ENCODE data around the gene ZFP92.

The ZFP92 gene

GRCh38 chrX:153441296-153441695 is 30.0 kb downstream of the ZFP92 start:
- no peak for DNase-seq

GRCh38 chrX:153441981-153442380 is 30.7 kb downstream of the ZFP92 start:
- no peak for DNase-seq

- DNase-seq = no peak
These were observed 31.2 kb downstream of the ZFP92 start for GRCh38 chrX:153442463-153442862.

DNA sequence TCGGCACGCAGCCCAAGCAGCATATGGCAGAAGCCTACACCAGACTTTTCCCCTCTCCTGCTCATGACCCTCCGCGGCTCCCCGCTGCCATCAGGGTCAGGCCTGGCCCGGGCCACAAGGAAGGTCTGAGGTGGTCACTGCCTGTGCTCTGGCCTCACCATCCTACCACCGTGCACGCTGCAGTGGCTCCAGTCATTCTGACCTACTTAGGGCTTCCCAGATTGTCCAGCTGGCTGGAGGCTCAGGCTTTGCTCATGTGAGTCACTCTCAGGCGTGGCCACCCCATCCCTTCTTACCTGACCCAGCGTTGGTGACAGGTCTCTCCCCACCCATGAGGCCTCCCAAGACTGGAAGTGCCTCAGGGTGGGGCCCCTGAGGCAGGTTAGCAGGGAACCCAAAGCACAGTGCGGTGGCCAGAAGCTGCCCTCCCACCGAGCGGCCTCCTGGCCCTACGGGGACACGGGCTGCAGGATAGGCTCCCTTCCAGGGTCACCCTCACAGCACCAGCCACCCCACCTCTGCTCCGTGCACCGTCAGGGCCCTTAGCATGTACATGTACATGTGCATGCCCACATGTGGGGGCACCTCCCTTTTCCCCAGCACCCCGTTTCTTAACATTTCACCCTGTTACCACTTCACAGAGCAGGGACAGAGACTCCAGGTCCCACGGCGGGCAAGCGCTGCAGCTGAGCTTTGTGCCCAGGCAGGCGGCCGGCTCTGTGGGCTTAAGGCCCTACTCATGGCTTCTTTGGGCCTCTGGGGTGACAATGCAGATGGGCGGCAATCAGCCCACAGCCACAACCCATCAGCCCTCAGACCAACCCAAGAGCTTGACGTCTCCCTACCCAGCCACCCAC is 32.4 kb downstream of the ZFP92 start:
- no peak for DNase-seq

DNA sequence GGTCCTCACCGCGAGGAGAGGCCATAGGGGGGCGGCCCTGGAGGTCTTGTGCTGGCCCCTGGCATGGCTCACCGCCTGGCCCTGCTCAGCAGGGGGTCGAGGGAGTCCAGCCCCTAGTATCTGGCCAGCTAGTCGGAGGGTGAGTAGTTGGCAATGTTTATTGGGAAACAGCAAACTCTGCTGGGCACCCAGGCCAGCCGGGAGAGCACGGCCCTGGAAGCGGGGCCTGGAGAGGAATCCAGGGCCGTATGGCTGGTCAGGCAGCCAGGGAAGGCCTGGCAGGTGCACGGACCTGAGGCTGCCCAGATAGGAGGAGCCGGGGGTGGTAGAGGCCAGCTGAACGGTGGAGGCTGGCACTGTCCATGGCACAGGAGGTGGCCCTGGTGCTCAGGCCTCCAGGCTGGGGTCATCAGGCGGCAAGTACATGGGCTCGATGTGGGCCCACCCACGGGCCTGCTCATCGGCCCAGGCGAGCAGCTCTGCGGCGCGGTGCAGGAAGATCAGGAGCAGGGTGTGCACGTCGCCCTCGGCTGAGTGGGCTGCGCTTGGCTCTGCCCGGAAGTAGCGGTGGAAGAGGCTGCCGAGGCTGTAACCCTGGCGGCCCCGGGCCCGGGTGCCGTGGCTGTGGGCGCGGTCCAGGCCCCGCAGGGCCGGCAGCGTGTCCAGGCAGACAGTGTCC is 33.2 kb downstream of the ZFP92 start:
- DNase-seq = no peak

- DNase-seq = no peak
These were observed 34.0 kb downstream of the ZFP92 start for GRCh38 chrX:153445106-153445855.

DNA sequence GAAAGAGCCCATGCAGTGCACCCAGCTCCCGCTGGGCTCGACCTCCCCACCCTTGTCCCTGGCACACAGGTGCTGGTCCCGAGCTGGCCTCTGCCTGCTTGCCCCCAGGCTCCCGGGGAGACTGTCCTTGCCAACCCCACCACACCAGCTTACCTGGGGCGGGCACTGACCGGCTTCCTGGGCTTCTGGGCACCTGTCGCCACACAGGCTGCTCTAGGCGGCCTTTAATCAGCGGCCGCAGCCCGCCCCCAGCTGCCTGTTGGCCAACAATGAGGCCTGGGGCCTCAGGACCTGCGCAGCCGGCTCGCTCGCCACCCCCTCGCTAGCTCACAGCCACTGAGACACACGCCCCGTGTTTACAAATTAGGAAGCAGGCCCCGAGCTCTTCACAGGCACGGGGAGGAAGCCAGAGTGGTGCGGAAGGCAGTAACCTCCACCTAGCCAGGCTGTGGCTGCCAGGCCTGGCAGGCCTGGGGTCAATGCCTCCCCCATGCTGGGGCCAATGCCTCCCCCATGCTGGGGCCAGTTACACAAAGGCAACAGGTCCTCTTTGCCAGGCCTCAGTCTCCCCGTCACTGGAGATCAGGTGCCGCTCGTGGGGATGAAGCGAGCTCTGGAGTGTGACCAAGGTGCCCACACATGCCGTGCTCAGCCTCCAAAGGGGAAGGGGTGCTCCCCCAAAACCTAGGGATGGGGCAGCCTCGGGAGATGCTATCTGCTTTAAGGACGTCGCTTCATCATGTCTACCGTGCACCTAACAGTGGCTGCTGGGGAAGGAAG is 34.8 kb downstream of the ZFP92 start, which contains the start of gene TREX2:
TREX2 (minus strand) TSS at position 201 of the 780 bp plus-strand sequence. CDS start 626 bp downstream, outside the sequence.
- DNase-seq = no peak

DNA sequence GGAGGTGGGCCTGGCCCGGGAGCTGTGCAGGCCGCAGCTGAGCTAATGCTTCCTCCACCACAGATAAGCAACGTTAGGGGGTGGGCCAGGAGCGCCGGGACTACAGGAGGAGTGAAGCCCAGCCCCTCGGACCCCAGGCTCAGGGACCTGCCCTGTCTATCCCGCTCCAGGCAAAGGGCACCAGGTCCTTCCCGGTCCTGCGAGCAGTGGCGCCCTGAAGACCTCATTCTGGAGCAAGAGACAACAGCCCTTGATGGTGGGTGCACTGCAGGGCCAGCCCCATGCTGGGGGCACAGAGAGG is 35.3 kb downstream of the ZFP92 start:
- DNase-seq = no peak

DNA sequence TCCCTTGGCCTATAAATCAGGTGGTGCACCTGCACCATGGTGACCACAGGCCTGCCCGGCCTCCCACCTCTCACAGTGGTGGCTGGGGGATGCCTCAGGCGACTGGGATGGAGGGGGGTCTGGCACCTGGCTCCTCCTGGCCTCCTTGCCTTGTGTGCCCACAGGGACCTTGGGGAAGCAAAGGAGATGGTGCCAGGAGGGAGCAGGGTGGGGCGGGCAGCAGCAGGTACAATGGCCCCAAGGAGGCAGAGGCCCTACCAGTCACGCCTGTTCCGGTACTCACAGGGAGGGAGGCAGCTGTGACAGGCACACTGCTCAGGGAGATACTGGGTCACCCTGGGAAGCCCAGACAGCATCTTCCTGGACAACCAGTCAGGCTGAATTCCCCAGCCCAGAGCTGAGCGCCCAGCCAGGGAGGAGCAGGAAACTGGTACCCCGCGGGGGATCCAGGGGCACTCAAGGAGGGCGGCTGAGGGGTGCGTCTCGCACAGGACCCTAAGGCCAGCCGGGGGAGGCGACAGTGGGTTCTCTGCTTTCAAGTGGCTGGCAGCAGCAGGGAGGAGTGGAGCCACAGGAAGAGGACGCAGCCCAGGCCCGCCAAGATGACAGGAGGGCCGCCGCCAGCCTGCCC is 35.8 kb downstream of the ZFP92 start:
- DNase-seq = no peak

GRCh38 chrX:153447581-153447960 is 36.3 kb downstream of the ZFP92 start:
- no peak for DNase-seq

DNA sequence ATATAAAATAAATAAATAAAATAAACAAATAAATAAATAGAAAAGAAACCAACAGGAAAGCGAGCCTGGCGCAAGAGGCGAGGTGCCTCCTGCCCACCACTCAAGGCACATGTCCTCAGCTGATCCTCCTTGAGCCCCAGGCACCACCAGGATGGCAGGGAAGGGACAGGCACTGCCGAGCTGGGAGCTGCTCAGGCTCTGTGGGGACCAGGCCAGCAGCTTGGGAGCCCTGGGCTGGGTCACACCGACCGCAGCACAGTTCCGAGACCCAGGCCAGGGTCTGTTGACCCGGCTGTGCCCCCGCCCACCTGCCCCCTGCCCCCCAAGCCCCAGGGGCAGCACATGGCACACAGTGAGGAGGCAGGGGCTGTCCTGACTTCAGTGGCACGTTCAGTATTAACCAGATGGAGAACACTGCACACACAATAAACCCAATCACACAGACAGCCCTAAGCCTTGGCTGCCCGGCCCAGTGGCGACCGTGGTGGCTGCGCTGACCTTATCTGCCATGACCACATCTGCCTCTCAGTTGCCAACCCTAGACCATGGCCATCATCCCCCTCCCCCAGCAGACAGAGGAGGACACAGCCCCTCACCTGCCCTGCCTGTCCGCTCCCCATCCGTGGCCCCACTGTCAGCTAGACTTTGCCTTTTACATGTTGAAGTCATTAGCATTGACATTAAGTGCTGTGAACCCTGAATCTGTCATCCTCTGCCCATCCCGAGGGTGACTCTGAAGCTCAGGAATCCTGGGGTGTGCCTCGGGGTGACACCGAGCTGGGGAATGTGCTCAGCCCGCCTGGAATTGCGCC is 37.5 kb downstream of the ZFP92 start:
- DNase-seq = no peak

GRCh38 chrX:153449368-153450113 is 38.3 kb downstream of the ZFP92 start:
- no peak for DNase-seq

GRCh38 chrX:153450114-153450948 is 39.1 kb downstream of the ZFP92 start:
- no peak for DNase-seq

DNA sequence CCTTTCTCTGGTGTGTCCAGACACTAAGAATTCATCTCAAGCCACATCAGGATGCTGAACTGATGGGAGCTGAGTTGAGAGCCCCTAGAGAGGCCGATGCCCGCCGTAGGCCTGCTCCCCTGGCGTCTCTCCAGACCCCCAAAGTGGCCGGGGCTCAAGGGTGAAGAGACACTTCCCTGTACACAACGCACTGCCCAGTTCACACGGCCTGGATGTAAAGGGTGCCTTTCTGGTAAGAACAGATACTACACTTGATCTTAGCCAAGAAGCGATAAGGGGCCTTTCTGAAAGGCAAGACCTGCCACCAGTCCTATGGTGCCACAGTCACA is 39.6 kb downstream of the ZFP92 start:
- no peak for DNase-seq

GRCh38 chrX:153454901-153455550 is 43.8 kb downstream of the ZFP92 start:
- no peak for DNase-seq

- DNase-seq = no peak
These were observed 44.3 kb downstream of the ZFP92 start for GRCh38 chrX:153455571-153455970.

- DNase-seq = no peak
These were observed 44.9 kb downstream of the ZFP92 start for GRCh38 chrX:153456161-153456560.

- no peak for DNase-seq
These were observed 45.4 kb downstream of the ZFP92 start for GRCh38 chrX:153456704-153457103.

- no peak for DNase-seq
These were observed 46.0 kb downstream of the ZFP92 start for GRCh38 chrX:153457136-153457825.
